Astrocyte (in vitro differentiated cells and primary cell): ENCODE results near the gene CLASP1. TPM values are rescaled to one million over a fixed set of nuclear protein-coding genes. Genes with fewer than 3 reads are reported as not detected.

Experiments
- DNase-seq: peaks from one replicate; pipeline ENCODE4 v3.0.0-alpha.2; 2010; ENCODE audit warnings: low read depth
- FAIRE-seq: peaks from 2 replicates; lab custom pipeline; 2011; peaks lifted over from hg19 to GRCh38; lab: Jason Lieb, UNC
- H2AFZ ChIP-seq: 2 replicates; pipeline ENCODE4 v1.6.0; 2012; ENCODE audit warnings: low read depth, low read length, inconsistent platforms
- H3K27ac ChIP-seq: 2 replicates; pipeline ENCODE4 v1.5.1; 2011; ENCODE audit warnings: low read depth, low read length, inconsistent platforms
- H3K27me3 ChIP-seq: 2 replicates; pipeline ENCODE4 v1.6.0; 2011; ENCODE audit warnings: low read length, inconsistent platforms; ENCODE audit not compliant: insufficient read depth
- H3K36me3 ChIP-seq: 2 replicates; pipeline ENCODE4 v1.5.1; 2011; ENCODE audit warnings: low read length, inconsistent platforms; ENCODE audit not compliant: insufficient read depth
- H3K4me1 ChIP-seq: 2 replicates; pipeline ENCODE4 v1.5.1; 2011; ENCODE audit warnings: low read length, inconsistent platforms; ENCODE audit not compliant: insufficient read depth
- H3K4me2 ChIP-seq: 2 replicates; pipeline ENCODE4 v1.6.0; 2012; ENCODE audit warnings: low read length, inconsistent platforms
- H3K4me3 ChIP-seq: 2 replicates; pipeline ENCODE4 v1.5.1; 2011; ENCODE audit warnings: low read depth, mild to moderate bottlenecking, low read length, inconsistent platforms; ENCODE audit not compliant: insufficient read depth
- H3K79me2 ChIP-seq: 2 replicates; pipeline ENCODE4 v1.6.0; 2012; ENCODE audit warnings: mild to moderate bottlenecking, low read length, inconsistent platforms; ENCODE audit not compliant: insufficient read depth
- H3K9ac ChIP-seq: 2 replicates; pipeline ENCODE4 v1.6.0; 2012; ENCODE audit warnings: mild to moderate bottlenecking, low read length, inconsistent platforms
- H3K9me3 ChIP-seq: 2 replicates; pipeline ENCODE4 v1.5.1; 2012; ENCODE audit warnings: low read depth, mild to moderate bottlenecking, low read length, inconsistent platforms; ENCODE audit not compliant: insufficient read depth
- H4K20me1 ChIP-seq: 2 replicates; pipeline ENCODE4 v1.6.0; 2012; ENCODE audit warnings: low read length, inconsistent platforms; ENCODE audit not compliant: insufficient read depth
- H3K27ac Mint-ChIP-seq: one replicate; pipeline ENCODE4 v1.8.0; 2021; ENCODE audit warnings: mild to moderate bottlenecking, mixed read lengths; ENCODE audit not compliant: unreplicated experiment
- H3K27me3 Mint-ChIP-seq: one replicate; pipeline ENCODE4 v1.8.0; 2021; ENCODE audit warnings: low read depth, mixed read lengths; ENCODE audit not compliant: unreplicated experiment
- H3K36me3 Mint-ChIP-seq: one replicate; pipeline ENCODE4 v1.8.0; 2021; ENCODE audit warnings: low read depth, mixed read lengths; ENCODE audit not compliant: unreplicated experiment
- H3K4me1 Mint-ChIP-seq: one replicate; pipeline ENCODE4 v1.8.0; 2021; ENCODE audit warnings: low read depth, mixed read lengths; ENCODE audit not compliant: unreplicated experiment
- H3K4me3 Mint-ChIP-seq: one replicate; pipeline ENCODE4 v1.8.0; 2021; ENCODE audit warnings: mild to moderate bottlenecking, moderate library complexity, mixed read lengths; ENCODE audit not compliant: unreplicated experiment
- H3K9me3 Mint-ChIP-seq: one replicate; pipeline ENCODE4 v1.8.0; 2021; ENCODE audit warnings: mild to moderate bottlenecking, mixed read lengths; ENCODE audit not compliant: unreplicated experiment
- CTCF ChIP-seq: IDR thresholded peaks from 2 replicates; pipeline ENCODE4 v1.5.1; 2011; ENCODE audit warnings: low read depth, mild to moderate bottlenecking, inconsistent platforms, low read length, moderate library complexity; ENCODE audit not compliant: insufficient read depth
- EZH2 ChIP-seq: IDR thresholded peaks from 2 replicates; pipeline ENCODE4 v1.6.1; 2012; ENCODE audit warnings: mild to moderate bottlenecking, low read length, inconsistent platforms; ENCODE audit not compliant: insufficient read depth
- total RNA-seq: library from RNA; stranded (reverse); gene quantifications from 2 replicates; pipeline ENCODE4 v1.2.1, GENCODE V29; 2021

CLASP1 gene
- total RNA-seq, 1 donor from 2014 or later = 56.7 TPM

- peaks cover 46% of the 10 kb centered on the region for H3K79me2 ChIP-seq
- no peak for FAIRE-seq
- no peak overlapping the region for H3K4me3 ChIP-seq
- peaks cover 8% of the 10 kb centered on the region for H3K4me1 Mint-ChIP-seq
- no peak overlapping the region for H3K4me3 Mint-ChIP-seq
- H3K27ac Mint-ChIP-seq = no peak overlapping the region
- no peaks in the 10 kb centered on the region for H3K9me3 Mint-ChIP-seq
- no peak for DNase-seq
- no peak overlapping the region for H3K27ac ChIP-seq
- H4K20me1 ChIP-seq = peaks cover 72% of the 10 kb centered on the region
- H3K27me3 Mint-ChIP-seq = no peaks in the 10 kb centered on the region
- no peak overlapping the region for H2AFZ ChIP-seq
- H3K36me3 Mint-ChIP-seq = peaks cover 5% of the 10 kb centered on the region
- H3K9me3 ChIP-seq = no peaks in the 10 kb centered on the region
- H3K9ac ChIP-seq = no peak overlapping the region
- no peaks in the 10 kb centered on the region for H3K27me3 ChIP-seq
- H3K4me2 ChIP-seq = no peak overlapping the region
- peaks cover 3% of the 10 kb centered on the region for H3K4me1 ChIP-seq
- TF ChIP-seq EZH2 = no peak
- no peak for TF ChIP-seq CTCF
- peaks cover 3% of the 10 kb centered on the region for H3K36me3 ChIP-seq
Observed at GRCh38 chr2:121584741-121585140, 64.5 kb downstream of the CLASP1 start.

GRCh38 chr2:121583555-121583954 is 65.7 kb downstream of the CLASP1 start:
- no peak overlapping the region for H3K4me3 ChIP-seq
- peaks cover 49% of the 10 kb centered on the region for H3K79me2 ChIP-seq
- no peaks in the 10 kb centered on the region for H3K9me3 ChIP-seq
- peaks cover 78% of the 10 kb centered on the region for H4K20me1 ChIP-seq
- H3K27ac Mint-ChIP-seq = no peak overlapping the region
- H3K27me3 Mint-ChIP-seq = no peaks in the 10 kb centered on the region
- no peak overlapping the region for H2AFZ ChIP-seq
- TF ChIP-seq EZH2 (no peak), CTCF (no peak)
- H3K4me1 Mint-ChIP-seq = peaks cover 8% of the 10 kb centered on the region
- no peak overlapping the region for H3K9ac ChIP-seq
- FAIRE-seq (no peak), DNase-seq (no peak)
- H3K27me3 ChIP-seq = no peaks in the 10 kb centered on the region
- no peak overlapping the region for H3K27ac ChIP-seq
- no peaks in the 10 kb centered on the region for H3K36me3 ChIP-seq
- H3K4me2 ChIP-seq = no peak overlapping the region
- peaks cover 2% of the 10 kb centered on the region for H3K4me1 ChIP-seq
- no peaks in the 10 kb centered on the region for H3K36me3 Mint-ChIP-seq
- H3K4me3 Mint-ChIP-seq = no peak overlapping the region
- no peaks in the 10 kb centered on the region for H3K9me3 Mint-ChIP-seq

GRCh38 chr2:121582272-121582671 is 67.0 kb downstream of the CLASP1 start:
- Histone ChIP-seq H4K20me1 (peaks cover 84% of the 10 kb centered on the region), H3K79me2 (peaks cover 50% of the 10 kb centered on the region), H2AFZ (no peak overlapping the region), H3K4me3 (no peak overlapping the region), H3K4me2 (no peak overlapping the region), H3K27ac (no peak overlapping the region), H3K9me3 (no peaks in the 10 kb centered on the region), H3K4me1 (no peaks in the 10 kb centered on the region), H3K36me3 (no peaks in the 10 kb centered on the region), H3K9ac (no peak overlapping the region), H3K27me3 (no peaks in the 10 kb centered on the region)
- FAIRE-seq (no peak), DNase-seq (no peak)
- H3K4me1 Mint-ChIP-seq = peaks cover 7% of the 10 kb centered on the region
- H3K9me3 Mint-ChIP-seq = no peaks in the 10 kb centered on the region
- H3K36me3 Mint-ChIP-seq = no peaks in the 10 kb centered on the region
- no peak for TF ChIP-seq CTCF
- no peak for TF ChIP-seq EZH2
- no peak overlapping the region for H3K27ac Mint-ChIP-seq
- H3K27me3 Mint-ChIP-seq = no peaks in the 10 kb centered on the region
- no peak overlapping the region for H3K4me3 Mint-ChIP-seq
